NCI-H1105 treated with DMSO at 0.1 percent for 48 hours (cell line): Measurements from ENCODE around the gene SLC9A4.
"Not testable (repeated sequence)": the region's sequence is repeated elsewhere in the genome, so short reads cannot be mapped to it uniquely, and the experiment has no call there.

Experiments
- DNase-seq: peaks from one replicate; lab custom pipeline; 2025; lab: John Stamatoyannopoulos, UW

Gene SLC9A4

GRCh38 chr2:102550151-102550550 lies 77.1 kb downstream of the SLC9A4 start:
- no peak for DNase-seq

DNA sequence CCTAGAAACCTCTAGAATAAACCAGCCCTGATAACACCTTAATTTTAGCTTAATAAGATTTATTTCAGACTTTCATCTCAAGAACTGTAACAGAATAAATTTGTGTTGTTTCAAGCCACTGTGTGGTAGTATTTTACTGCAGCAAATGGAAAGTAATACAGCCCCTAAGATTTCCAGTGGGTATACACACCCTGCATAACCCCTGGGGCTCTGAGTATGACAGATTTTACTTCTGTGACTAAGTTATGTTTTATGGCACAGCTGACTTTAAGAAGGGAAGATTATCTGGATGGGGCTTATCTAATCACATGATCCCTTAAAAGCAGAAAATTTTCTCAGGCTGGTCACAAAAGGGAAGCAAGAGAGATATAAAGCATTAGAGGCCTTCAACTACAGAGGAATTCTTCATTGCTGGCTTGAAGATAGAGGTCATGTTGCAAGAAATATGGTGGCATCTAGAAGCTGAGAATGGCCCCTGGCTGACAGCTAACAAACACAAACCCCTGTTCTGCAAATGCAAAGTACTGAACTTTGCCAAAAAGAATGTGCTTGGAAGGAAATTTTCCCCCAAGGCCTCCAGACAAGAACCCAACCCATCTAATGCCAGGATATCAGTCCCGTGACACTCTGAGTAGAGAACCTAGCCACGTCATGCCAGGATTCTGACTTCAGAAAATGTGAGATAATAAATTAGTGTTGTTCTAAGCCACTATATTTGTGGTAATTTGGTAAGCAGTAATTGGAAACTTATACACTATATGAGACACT lies 78.5 kb downstream of the SLC9A4 start:
- DNase-seq: no peak

DNA sequence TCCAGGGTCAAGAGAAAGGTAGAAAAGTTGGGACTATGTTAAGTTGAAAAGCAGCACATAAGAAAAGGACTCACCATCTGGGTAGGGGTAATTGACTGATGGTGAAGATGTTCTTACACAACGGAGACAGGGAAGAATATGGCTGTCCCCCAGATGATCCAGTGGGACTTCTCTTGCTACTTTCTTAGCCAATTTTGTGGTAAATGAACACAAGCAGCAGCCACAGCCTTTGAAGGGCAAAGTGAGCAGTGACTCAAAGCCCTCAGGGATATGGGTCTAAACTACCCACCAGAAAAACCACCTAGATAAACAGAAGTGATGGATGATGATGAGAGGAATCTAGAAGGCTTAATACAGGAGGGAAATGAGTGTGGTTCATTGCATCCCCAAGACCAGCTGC lies 80.6 kb downstream of the SLC9A4 start:
- no peak for DNase-seq

GRCh38 chr2:102558463-102558862 lies 85.4 kb downstream of the SLC9A4 start:
- DNase-seq: no peak

DNA sequence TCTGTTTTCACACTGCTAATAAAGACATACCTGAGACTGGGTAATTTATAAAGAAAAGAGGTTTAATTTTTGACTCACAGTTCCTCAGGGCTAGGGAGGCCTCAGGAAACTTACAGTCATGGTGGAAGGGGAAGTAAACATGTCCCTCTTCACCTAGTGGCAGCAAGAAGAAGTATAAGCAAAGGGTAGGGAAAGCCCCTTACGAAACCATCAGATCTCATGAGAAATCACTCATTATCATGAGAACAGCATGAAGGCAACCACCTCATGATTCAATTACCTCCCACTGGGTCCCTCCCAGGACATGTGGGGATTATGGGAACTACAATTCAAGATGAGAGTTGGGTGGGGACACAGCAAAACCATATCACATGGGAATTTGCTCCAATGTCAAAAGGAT lies 89.5 kb downstream of the SLC9A4 start:
- DNase-seq: not testable (repeated sequence)

GRCh38 chr2:102575888-102576287 lies 102.9 kb downstream of the SLC9A4 start:
- DNase-seq: no peak

DNA sequence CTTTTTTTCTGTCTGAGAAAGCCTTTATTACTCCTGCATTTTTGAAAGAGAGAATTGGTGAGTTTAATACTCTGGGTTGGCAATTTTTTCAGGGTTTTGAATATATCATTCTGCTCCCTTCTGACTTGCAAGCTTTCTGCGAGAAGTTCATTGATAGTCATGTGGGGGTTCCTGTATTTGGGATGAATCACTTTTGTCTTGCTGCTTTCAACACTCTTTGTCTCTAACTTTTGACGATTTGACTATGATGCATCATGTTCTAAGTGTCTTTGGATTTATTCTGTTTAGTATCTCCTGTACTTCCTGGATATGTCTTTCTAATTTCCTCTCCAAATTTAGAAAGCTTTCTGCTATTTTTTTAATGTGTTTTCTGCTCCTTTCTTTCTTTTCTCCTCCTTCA lies 105.3 kb downstream of the SLC9A4 start:
- no peak for DNase-seq

- no peak for DNase-seq
Observed at GRCh38 chr2:102581911-102582310, 108.9 kb downstream of the SLC9A4 start.

- DNase-seq: no peak
Observed at GRCh38 chr2:102582845-102583244, 109.8 kb downstream of the SLC9A4 start.
